ENCODE measurements around the gene METTL24.
"Not testable (repeated sequence)": the region's sequence is repeated elsewhere in the genome, so short reads cannot be mapped to it uniquely, and the experiment has no call there.

The METTL24 gene

GRCh38 chr6:110272781-110273180, 85.4 kb downstream of the METTL24 start:
- not testable (repeated sequence) for DNase-seq (ENCODE audit: extremely low read depth in 1 of 2, low read depth in 1 of 2)

- no peak for DNase-seq (ENCODE audit: extremely low read depth in 1 of 2, low read depth in 1 of 2)
These were observed 86.5 kb downstream of the METTL24 start for GRCh38 chr6:110271732-110272022.

- DNase-seq (ENCODE audit: extremely low read depth in 1 of 2, low read depth in 1 of 2): no peak
These were observed 88.0 kb downstream of the METTL24 start for GRCh38 chr6:110270165-110270564.

- DNase-seq (ENCODE audit: extremely low read depth in 1 of 2, low read depth in 1 of 2): no peak
These were observed 88.5 kb downstream of the METTL24 start for GRCh38 chr6:110269623-110270022.

GRCh38 chr6:110266996-110267395, 91.2 kb downstream of the METTL24 start:
- no peak for DNase-seq (ENCODE audit: extremely low read depth in 1 of 2, low read depth in 1 of 2)

GRCh38 chr6:110265273-110265672, 92.9 kb downstream of the METTL24 start:
- DNase-seq (ENCODE audit: extremely low read depth in 1 of 2, low read depth in 1 of 2): no peak

- DNase-seq (ENCODE audit: extremely low read depth in 1 of 2, low read depth in 1 of 2): no peak
These were observed 101.8 kb downstream of the METTL24 start for GRCh38 chr6:110256366-110256765.

GRCh38 chr6:110255211-110255750, 102.9 kb downstream of the METTL24 start:
- no peak for DNase-seq (ENCODE audit: extremely low read depth in 1 of 2, low read depth in 1 of 2)

GRCh38 chr6:110250838-110251237, 107.3 kb downstream of the METTL24 start:
- no peak for DNase-seq (ENCODE audit: extremely low read depth in 1 of 2, low read depth in 1 of 2)

GRCh38 chr6:110250058-110250457, 108.1 kb downstream of the METTL24 start:
- no peak for DNase-seq (ENCODE audit: extremely low read depth in 1 of 2, low read depth in 1 of 2)

GRCh38 chr6:110246900-110247546, 111.1 kb downstream of the METTL24 start:
- no peak for DNase-seq (ENCODE audit: extremely low read depth in 1 of 2, low read depth in 1 of 2)

- no peak for DNase-seq (ENCODE audit: extremely low read depth in 1 of 2, low read depth in 1 of 2)
These were observed 111.8 kb downstream of the METTL24 start for GRCh38 chr6:110246378-110246777.

- not testable (repeated sequence) for DNase-seq (ENCODE audit: extremely low read depth in 1 of 2, low read depth in 1 of 2)
These were observed 113.5 kb downstream of the METTL24 start for GRCh38 chr6:110244621-110245020.

- DNase-seq (ENCODE audit: extremely low read depth in 1 of 2, low read depth in 1 of 2): no peak
These were observed 118.4 kb downstream of the METTL24 start for GRCh38 chr6:110239526-110240274.

- not testable (repeated sequence) for DNase-seq (ENCODE audit: extremely low read depth in 1 of 2, low read depth in 1 of 2)
These were observed 122.1 kb downstream of the METTL24 start for GRCh38 chr6:110236007-110236406.

- no peak for DNase-seq (ENCODE audit: extremely low read depth in 1 of 2, low read depth in 1 of 2)
These were observed 124.3 kb downstream of the METTL24 start for GRCh38 chr6:110233770-110234374.

GRCh38 chr6:110232450-110232849, 125.7 kb downstream of the METTL24 start:
- no peak for DNase-seq (ENCODE audit: extremely low read depth in 1 of 2, low read depth in 1 of 2)

GRCh38 chr6:110226261-110226660, 131.9 kb downstream of the METTL24 start:
- no peak for DNase-seq (ENCODE audit: extremely low read depth in 1 of 2, low read depth in 1 of 2)

GRCh38 chr6:110221738-110222137, 136.4 kb downstream of the METTL24 start:
- DNase-seq (ENCODE audit: extremely low read depth in 1 of 2, low read depth in 1 of 2): no peak

GRCh38 chr6:110217266-110217665, 140.9 kb downstream of the METTL24 start:
- no peak for DNase-seq (ENCODE audit: extremely low read depth in 1 of 2, low read depth in 1 of 2)

- DNase-seq (ENCODE audit: extremely low read depth in 1 of 2, low read depth in 1 of 2): no peak
These were observed 142.0 kb downstream of the METTL24 start for GRCh38 chr6:110216140-110216539.

GRCh38 chr6:110214338-110214737, 143.8 kb downstream of the METTL24 start:
- no peak for DNase-seq (ENCODE audit: extremely low read depth in 1 of 2, low read depth in 1 of 2)

Data from stimulated activated CD8-positive, alpha-beta memory T cell treated with anti-CD3 and anti-CD28 coated beads, Interleukin-7, amount 100 ng/mL, for 48 hours (primary cell).